H9 (cell line): Measurements from ENCODE around the gene FBXL7. TPM values are rescaled to one million over a fixed set of nuclear protein-coding genes. Genes with fewer than 3 reads are reported as not detected.

Source experiments
- DNase-seq: peaks from one replicate; pipeline ENCODE4 v3.0.0-alpha.2; 2017
- H2AFZ ChIP-seq: one replicate; pipeline ENCODE4 v1.6.1; 2013; ENCODE audit warnings: mild to moderate bottlenecking, low read length, control low read depth, moderate library complexity
- H2AK5ac ChIP-seq: 2 replicates; pipeline ENCODE4 v1.6.1; 2013; ENCODE audit warnings: low read length, control low read depth, mixed read lengths; ENCODE audit not compliant: insufficient read length
- H2BK120ac ChIP-seq: one replicate; pipeline ENCODE4 v1.6.1; 2013; ENCODE audit warnings: low read depth, mild to moderate bottlenecking, low read length, control low read depth, inconsistent platforms; ENCODE audit not compliant: poor library complexity, severe bottlenecking
- H2BK12ac ChIP-seq: 2 replicates; pipeline ENCODE4 v1.6.1; 2013; ENCODE audit warnings: low read length, control low read depth, mixed read lengths, low read depth; ENCODE audit not compliant: insufficient read length
- H2BK15ac ChIP-seq: 2 replicates; pipeline ENCODE4 v1.6.1; 2013; ENCODE audit warnings: low read depth, low read length, control low read depth
- H2BK20ac ChIP-seq: one replicate; pipeline ENCODE4 v1.6.1; 2013; ENCODE audit warnings: low read depth, mild to moderate bottlenecking, low read length, control low read depth, inconsistent platforms; ENCODE audit not compliant: poor library complexity, severe bottlenecking
- H2BK5ac ChIP-seq: 2 replicates; pipeline ENCODE4 v1.6.1; 2013; ENCODE audit warnings: low read length, control low read depth, mixed read lengths; ENCODE audit not compliant: insufficient read length
- H3K14ac ChIP-seq: 2 replicates; pipeline ENCODE4 v1.6.1; 2013; ENCODE audit warnings: low read length, control low read depth; ENCODE audit not compliant: insufficient read depth
- H3K18ac ChIP-seq: 2 replicates; pipeline ENCODE4 v1.6.1; 2013; ENCODE audit warnings: low read depth, mild to moderate bottlenecking, mixed read lengths, low read length, control low read depth; ENCODE audit not compliant: insufficient read length
- H3K23ac ChIP-seq: 2 replicates; pipeline ENCODE4 v1.6.1; 2013; ENCODE audit warnings: low read length, control low read depth, mixed read lengths, low read depth; ENCODE audit not compliant: insufficient read length
- H3K23me2 ChIP-seq: 2 replicates; pipeline ENCODE4 v1.6.1; 2013; ENCODE audit warnings: low read depth, mild to moderate bottlenecking, mixed read lengths, low read length, control low read depth; ENCODE audit not compliant: insufficient read length, poor library complexity, severe bottlenecking
- H3K27ac ChIP-seq: 2 replicates; pipeline ENCODE4 v1.5.1; 2013; ENCODE audit warnings: low read length, control low read depth, mixed read lengths, low read depth; ENCODE audit not compliant: insufficient read length
- H3K27me3 ChIP-seq: 2 replicates; pipeline ENCODE4 v1.6.1; 2013; ENCODE audit warnings: low read length, control low read depth, inconsistent platforms; ENCODE audit not compliant: insufficient read depth
- H3K4ac ChIP-seq: 2 replicates; pipeline ENCODE4 v1.6.1; 2013; ENCODE audit warnings: low read depth, mild to moderate bottlenecking, control low read depth, inconsistent platforms, low read length, moderate library complexity
- H3K4me1 ChIP-seq: 2 replicates; pipeline ENCODE4 v1.6.1; 2013; ENCODE audit warnings: low read length, control low read depth, inconsistent platforms; ENCODE audit not compliant: insufficient read depth
- H3K4me2 ChIP-seq: 2 replicates; pipeline ENCODE4 v1.6.1; 2013; ENCODE audit warnings: low read length, control low read depth, mixed read lengths; ENCODE audit not compliant: insufficient read length, insufficient read depth
- H3K56ac ChIP-seq: 2 replicates; pipeline ENCODE4 v1.6.1; 2013; ENCODE audit warnings: low read depth, mild to moderate bottlenecking, mixed read lengths, low read length, control low read depth; ENCODE audit not compliant: insufficient read length
- H3K79me1 ChIP-seq: 2 replicates; pipeline ENCODE4 v1.6.1; 2013; ENCODE audit warnings: low read depth, mild to moderate bottlenecking, moderate library complexity, low read length, control low read depth, inconsistent platforms; ENCODE audit not compliant: insufficient read depth, poor library complexity, severe bottlenecking
- H3K79me2 ChIP-seq: 2 replicates; pipeline ENCODE4 v1.6.1; 2013; ENCODE audit warnings: low read length, control low read depth, inconsistent platforms; ENCODE audit not compliant: insufficient read depth
- H3K9ac ChIP-seq: 2 replicates; pipeline ENCODE4 v1.6.1; 2013; ENCODE audit warnings: low read length, control low read depth, mixed read lengths; ENCODE audit not compliant: insufficient read length; ENCODE audit errors: extremely low read depth
- H3K9me3 ChIP-seq: one replicate; pipeline ENCODE4 v1.6.1; 2013; ENCODE audit warnings: low read depth, low read length, inconsistent platforms; ENCODE audit not compliant: control insufficient read depth
- H3T11ph ChIP-seq: one replicate; pipeline ENCODE4 v1.6.1; 2013; ENCODE audit warnings: mild to moderate bottlenecking, low read length, control low read depth, inconsistent platforms
- H4K20me1 ChIP-seq: one replicate; pipeline ENCODE4 v1.6.1; 2013; ENCODE audit not compliant: control insufficient read depth, insufficient read length, insufficient read depth
- H4K5ac ChIP-seq: 2 replicates; pipeline ENCODE4 v1.6.1; 2013; ENCODE audit warnings: low read depth, mild to moderate bottlenecking, mixed read lengths, low read length, control low read depth; ENCODE audit not compliant: insufficient read length
- H4K8ac ChIP-seq: replicated peaks from 2 replicates; pipeline ENCODE4 v1.6.1; 2013; ENCODE audit warnings: low read length, control low read depth, mixed read lengths, low read depth; ENCODE audit not compliant: insufficient read length
- H4K91ac ChIP-seq: 2 replicates; pipeline ENCODE4 v1.6.1; 2013; ENCODE audit warnings: low read depth, mild to moderate bottlenecking, moderate library complexity, mixed read lengths, low read length, control low read depth; ENCODE audit not compliant: insufficient read length
- H3K27ac Mint-ChIP-seq, 3 experiments: 2 replicates in 2 of 3; 3 replicates in 1 of 3; pipeline ENCODE4 v1.8.0; 2020 to 2021; ENCODE audit warnings: mixed read lengths in 3 of 3, mild to moderate bottlenecking in 1 of 3, moderate library complexity in 1 of 3
- H3K27me3 Mint-ChIP-seq: 2 replicates; pipeline ENCODE4 v1.8.0; 2021; ENCODE audit warnings: low read depth, mild to moderate bottlenecking, moderate library complexity, mixed read lengths
- H3K36me3 Mint-ChIP-seq, 3 experiments: 2 replicates in 2 of 3; 3 replicates in 1 of 3; pipeline ENCODE4 v1.8.0; 2020 to 2021; ENCODE audit warnings: low read depth in 3 of 3, mixed read lengths in 3 of 3; ENCODE audit not compliant: insufficient read depth in 1 of 3
- H3K4me1 Mint-ChIP-seq, 2 experiments: 2 replicates each; pipeline ENCODE4 v1.8.0; 2020; ENCODE audit warnings: mixed read lengths in 2 of 2
- H3K4me3 Mint-ChIP-seq, 2 experiments: 2 replicates in 1 of 2; 3 replicates in 1 of 2; pipeline ENCODE4 v1.8.0; 2020 to 2021; ENCODE audit warnings: mild to moderate bottlenecking in 2 of 2, mixed read lengths in 2 of 2, moderate library complexity in 1 of 2
- H3K9me3 Mint-ChIP-seq, 2 experiments: 2 replicates in 1 of 2; 3 replicates in 1 of 2; pipeline ENCODE4 v1.8.0; 2020; ENCODE audit warnings: mild to moderate bottlenecking in 2 of 2, mixed read lengths in 2 of 2, moderate library complexity in 1 of 2
- CTCF ChIP-seq: fragments of 200-600 bp; sonication (generic); conservative IDR thresholded peaks from 3 replicates; pipeline ENCODE4 v1.8.0; 2021; ENCODE audit warnings: antibody characterized with exemption, mild to moderate bottlenecking
- WGBS: extraction: QIAGEN DNeasy Blood & Tissue Kit; methylation state at CpG from one replicate; pipeline ENCODE4 v1.1.7; 2013; ENCODE audit warnings: missing lambda C conversion rate, low lambda C conversion rate, mixed read lengths; ENCODE audit not compliant: insufficient read length; ENCODE audit errors: extremely low coverage; 5-methylcytosine and 5-hydroxymethylcytosine counted together
- total RNA-seq: library from RNA; stranded (reverse); gene quantifications from 2 replicates; pipeline ENCODE4 v1.2.1, GENCODE V29; 2021

The FBXL7 gene
- total RNA-seq, 1 experiment from 2014 or later, result 14.6 TPM

- Histone ChIP-seq H2BK20ac (no peak overlapping the region), H2BK5ac (no peak overlapping the region), H3K56ac (no peak overlapping the region), H2BK12ac (no peak overlapping the region), H3K79me2 (no peaks in the 10 kb centered on the region), H3K79me1 (no peaks in the 10 kb centered on the region), H3K9me3 (no peaks in the 10 kb centered on the region), H4K20me1 (no peaks in the 10 kb centered on the region), H3K27me3 (no peaks in the 10 kb centered on the region), H3T11ph (no peak overlapping the region), H3K4ac (no peak overlapping the region), H2BK120ac (no peak overlapping the region), H4K8ac (no peak overlapping the region), H3K9ac (no peak overlapping the region), H4K5ac (no peak overlapping the region), H3K14ac (no peak overlapping the region), H3K4me1 (no peaks in the 10 kb centered on the region; the same call in 1 of the 2 replicates), H2AFZ (no peak overlapping the region), H2BK15ac (no peak overlapping the region), H3K18ac (no peak overlapping the region), H3K23ac (no peak overlapping the region), H3K27ac (no peak overlapping the region), H4K91ac (no peak overlapping the region), H3K23me2 (no peaks in the 10 kb centered on the region), H3K4me2 (no peak overlapping the region), H2AK5ac (no peak overlapping the region)
- peaks cover 20 to 23% of the 10 kb centered on the region in 2 experiments for H3K4me1 Mint-ChIP-seq
- H3K9me3 Mint-ChIP-seq, result no peaks in the 10 kb centered on the region; a peak in 3 of 5 replicates
- peaks cover 0 to 11% (median 0%) of the 10 kb centered on the region in 3 experiments; a peak in 3 of 7 replicates for H3K36me3 Mint-ChIP-seq
- WGBS, result no CpG with 5 or more reads among the region's 4 CpGs
- no peak for DNase-seq
- no peak for TF ChIP-seq CTCF
- H3K27ac Mint-ChIP-seq, result no peak overlapping the region; a peak in 1 of 7 replicates
- H3K27me3 Mint-ChIP-seq, result no peaks in the 10 kb centered on the region
- H3K4me3 Mint-ChIP-seq, result no peak overlapping the region
Measured at GRCh38 chr5:15833365-15833764, 333.4 kb downstream of the FBXL7 start.
